SU-DHL-6 (cell line): ENCODE data around the gene EFL1.
A peak's percentile ranks its signal among the peaks of the same experiment; 100 is the strongest.

Source experiments
- H2AFZ ChIP-seq: fragments of 200-600 bp; sonication (generic); 2 replicates; pipeline ENCODE4 v1.6.1; 2014; ENCODE audit warnings: low read depth, mild to moderate bottlenecking, moderate library complexity, mixed read lengths, antibody characterized with exemption, low read length; ENCODE audit not compliant: severe bottlenecking
- H3F3A ChIP-seq: fragments of 200-600 bp; shearing (Covaris generic); 2 replicates; pipeline ENCODE4 v1.6.0; 2016; ENCODE audit warnings: antibody characterized with exemption, mild to moderate bottlenecking; ENCODE audit not compliant: insufficient read depth
- H3K27ac ChIP-seq: fragments of 200-600 bp; sonication (generic); 2 replicates; pipeline ENCODE4 v1.5.1; 2016; ENCODE audit warnings: low read depth, mild to moderate bottlenecking, low read length, moderate library complexity, mixed read lengths
- H3K27me3 ChIP-seq: fragments of 200-600 bp; sonication (generic), shearing (Covaris generic); 2 replicates; pipeline ENCODE4 v1.6.0; 2014; ENCODE audit warnings: mild to moderate bottlenecking, low read length
- H3K36me3 ChIP-seq: fragments of 200-600 bp; sonication (generic); 2 replicates; pipeline ENCODE4 v1.6.1; 2014; ENCODE audit warnings: mild to moderate bottlenecking, low read length, mixed read lengths
- H3K4me2 ChIP-seq: fragments of 300-600, 200-600 bp; shearing (Covaris generic), sonication (generic); 2 replicates; pipeline ENCODE4 v1.6.0; 2014; ENCODE audit warnings: low read length, low read depth, mild to moderate bottlenecking; ENCODE audit not compliant: poor library complexity, severe bottlenecking
- H3K4me3 ChIP-seq: fragments of 200-600 bp; sonication (generic); 2 replicates; pipeline ENCODE4 v1.5.1; 2014; ENCODE audit warnings: antibody characterized with exemption, low read length, mild to moderate bottlenecking, mixed read lengths; ENCODE audit not compliant: insufficient read depth, poor library complexity, severe bottlenecking
- H3K79me2 ChIP-seq: fragments of 200-600 bp; sonication (generic); 2 replicates; pipeline ENCODE4 v1.6.1; 2014; ENCODE audit warnings: mild to moderate bottlenecking, low read length, moderate library complexity; ENCODE audit not compliant: insufficient read depth
- H3K9ac ChIP-seq: fragments of 200-600 bp; sonication (generic); 2 replicates; pipeline ENCODE4 v1.7.0; 2014; ENCODE audit warnings: mild to moderate bottlenecking, low read length
- H3K9me2 ChIP-seq: fragments of 200-600 bp; sonication (generic); replicated peaks from 2 replicates; pipeline ENCODE4 v1.6.1; 2014; ENCODE audit warnings: low read length; ENCODE audit not compliant: insufficient read depth
- H3K9me3 ChIP-seq: fragments of 200-600 bp; sonication (generic); 2 replicates; pipeline ENCODE4 v1.6.1; 2014; ENCODE audit warnings: low read length, mixed read lengths; ENCODE audit not compliant: insufficient read depth
- H4K20me1 ChIP-seq: fragments of 200-600 bp; sonication (generic); 2 replicates; pipeline ENCODE4 v1.6.1; 2014; ENCODE audit warnings: low read depth, mild to moderate bottlenecking, antibody characterized with exemption, low read length, moderate library complexity, mixed read lengths
- EZH2phosphoT487 ChIP-seq: fragments of 200-600 bp; sonication (generic), shearing (Covaris generic); conservative IDR thresholded peaks from 2 replicates; pipeline ENCODE4 v1.6.1; 2018; ENCODE audit warnings: mild to moderate bottlenecking, antibody characterized with exemption, low read length, moderate library complexity, mixed read lengths
- TF ChIP-seq, protein P1 (sequence below): fragments of 200-600 bp; sonication (generic); IDR thresholded peaks from one replicate; pipeline ENCODE4 v1.5.1; 2017; ENCODE audit warnings: antibody characterized with exemption, mild to moderate bottlenecking, low read length, moderate library complexity; ENCODE audit not compliant: insufficient read depth, poor library complexity, severe bottlenecking

EFL1 gene

GRCh38 chr15:82110144-82110543, 152.4 kb downstream of the EFL1 start:
- no peak overlapping the region for H3K4me2 ChIP-seq
- no peaks in the 10 kb centered on the region for H3K27me3 ChIP-seq
- H3F3A ChIP-seq: no peaks in the 10 kb centered on the region
- H3K9ac ChIP-seq: no peak overlapping the region
- H3K9me2 ChIP-seq: no peaks in the 10 kb centered on the region
- no peaks in the 10 kb centered on the region for H3K36me3 ChIP-seq
- TF ChIP-seq, protein P1, sequence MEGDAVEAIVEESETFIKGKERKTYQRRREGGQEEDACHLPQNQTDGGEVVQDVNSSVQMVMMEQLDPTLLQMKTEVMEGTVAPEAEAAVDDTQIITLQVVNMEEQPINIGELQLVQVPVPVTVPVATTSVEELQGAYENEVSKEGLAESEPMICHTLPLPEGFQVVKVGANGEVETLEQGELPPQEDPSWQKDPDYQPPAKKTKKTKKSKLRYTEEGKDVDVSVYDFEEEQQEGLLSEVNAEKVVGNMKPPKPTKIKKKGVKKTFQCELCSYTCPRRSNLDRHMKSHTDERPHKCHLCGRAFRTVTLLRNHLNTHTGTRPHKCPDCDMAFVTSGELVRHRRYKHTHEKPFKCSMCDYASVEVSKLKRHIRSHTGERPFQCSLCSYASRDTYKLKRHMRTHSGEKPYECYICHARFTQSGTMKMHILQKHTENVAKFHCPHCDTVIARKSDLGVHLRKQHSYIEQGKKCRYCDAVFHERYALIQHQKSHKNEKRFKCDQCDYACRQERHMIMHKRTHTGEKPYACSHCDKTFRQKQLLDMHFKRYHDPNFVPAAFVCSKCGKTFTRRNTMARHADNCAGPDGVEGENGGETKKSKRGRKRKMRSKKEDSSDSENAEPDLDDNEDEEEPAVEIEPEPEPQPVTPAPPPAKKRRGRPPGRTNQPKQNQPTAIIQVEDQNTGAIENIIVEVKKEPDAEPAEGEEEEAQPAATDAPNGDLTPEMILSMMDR: no peak
- TF ChIP-seq EZH2phosphoT487: no peak
- H2AFZ ChIP-seq: no peak overlapping the region
- H4K20me1 ChIP-seq: no peaks in the 10 kb centered on the region
- no peaks in the 10 kb centered on the region for H3K9me3 ChIP-seq
- H3K79me2 ChIP-seq: no peaks in the 10 kb centered on the region
- H3K4me3 ChIP-seq: no peak overlapping the region
- no peak overlapping the region for H3K27ac ChIP-seq

DNA sequence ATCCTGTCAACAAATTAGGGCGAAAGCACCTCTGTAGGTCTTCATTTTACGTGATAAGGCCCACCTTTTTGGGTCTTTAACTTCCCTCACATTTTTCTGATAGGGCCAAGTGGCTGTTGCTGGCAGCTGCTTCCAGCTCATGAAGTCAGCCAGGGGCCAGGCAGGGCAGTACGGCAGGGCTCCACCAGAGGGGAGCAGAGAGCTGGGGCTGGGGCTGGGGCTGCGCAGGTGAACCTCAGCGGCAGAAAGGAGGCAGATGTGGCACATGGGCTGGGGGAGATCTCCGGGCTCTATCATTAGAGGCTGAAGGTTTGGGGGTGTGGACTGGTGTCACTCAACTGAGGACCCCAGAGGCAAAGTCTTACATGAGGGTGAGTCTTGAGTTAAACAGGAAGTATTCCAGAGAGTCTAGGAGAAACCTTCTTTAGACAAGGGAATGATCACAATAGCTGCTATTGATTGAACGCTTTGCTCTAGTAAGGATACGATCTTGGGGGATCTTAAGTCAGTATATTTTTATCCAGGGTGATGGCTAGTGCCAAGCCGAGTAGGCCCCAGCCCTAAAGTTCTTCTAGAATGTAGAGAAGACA, 153.9 kb downstream of the EFL1 start:
- TF ChIP-seq EZH2phosphoT487: no peak
- TF ChIP-seq, protein P1: peak; percentile 93

GRCh38 chr15:82106679-82107078, 155.9 kb downstream of the EFL1 start:
- no peaks in the 10 kb centered on the region for H4K20me1 ChIP-seq
- no peak overlapping the region for H2AFZ ChIP-seq
- H3K79me2 ChIP-seq: no peaks in the 10 kb centered on the region
- TF ChIP-seq EZH2phosphoT487: no peak
- TF ChIP-seq, protein P1: no peak
- H3K9ac ChIP-seq: no peak overlapping the region
- no peak overlapping the region for H3K4me2 ChIP-seq
- H3K9me3 ChIP-seq: no peaks in the 10 kb centered on the region
- H3K27me3 ChIP-seq: no peaks in the 10 kb centered on the region
- H3K36me3 ChIP-seq: no peaks in the 10 kb centered on the region
- no peaks in the 10 kb centered on the region for H3K9me2 ChIP-seq
- H3F3A ChIP-seq: no peaks in the 10 kb centered on the region
- no peak overlapping the region for H3K27ac ChIP-seq
- no peak overlapping the region for H3K4me3 ChIP-seq

More for the DNA sequence above, 153.9 kb downstream of the EFL1 start:
- Histone ChIP-seq H3K27ac (no peak overlapping the region), H3K79me2 (no peaks in the 10 kb centered on the region), H4K20me1 (no peaks in the 10 kb centered on the region), H3K27me3 (no peaks in the 10 kb centered on the region), H3K9me2 (no peaks in the 10 kb centered on the region), H3K36me3 (no peaks in the 10 kb centered on the region), H3K4me3 (no peak overlapping the region), H2AFZ (no peak overlapping the region), H3K4me2 (no peak overlapping the region), H3K9ac (no peak overlapping the region), H3K9me3 (no peaks in the 10 kb centered on the region), H3F3A (no peaks in the 10 kb centered on the region)
